GM08714 (cell line): Measurements from ENCODE around the gene ZNF80.

ENCODE experiments used
- H3K4me3 ChIP-seq: fragments of 200-500 bp; sonication (Bioruptor generic); 2 replicates; pipeline ENCODE4 v1.5.1; 2014; ENCODE audit warnings: mild to moderate bottlenecking, low read length, inconsistent platforms
- ZNF274 ChIP-seq: IDR thresholded peaks from 2 replicates; pipeline ENCODE4 v1.6.1; 2012; ENCODE audit warnings: mild to moderate bottlenecking, low read depth, low read length

The ZNF80 gene

DNA sequence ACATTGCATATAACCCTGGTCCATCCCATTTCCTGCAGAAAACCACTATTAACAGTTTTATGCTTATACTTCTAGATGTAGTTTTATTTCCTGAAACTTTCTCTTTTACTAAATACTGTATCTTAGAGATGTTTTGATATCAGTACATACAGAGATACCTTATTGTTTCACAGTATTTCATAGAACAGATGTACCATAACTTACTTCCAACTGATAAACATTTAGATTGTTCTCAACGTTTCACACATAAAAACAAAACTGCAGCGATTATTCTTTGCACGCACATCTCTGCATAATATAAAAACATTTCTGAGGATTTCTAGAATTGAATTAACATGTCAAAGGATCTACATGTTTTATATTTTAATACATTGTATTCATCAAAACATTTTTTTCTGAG lies 2.6 kb downstream of the ZNF80 start:
- no peak overlapping the region for H3K4me3 ChIP-seq
- TF ChIP-seq ZNF274, result no peak

DNA sequence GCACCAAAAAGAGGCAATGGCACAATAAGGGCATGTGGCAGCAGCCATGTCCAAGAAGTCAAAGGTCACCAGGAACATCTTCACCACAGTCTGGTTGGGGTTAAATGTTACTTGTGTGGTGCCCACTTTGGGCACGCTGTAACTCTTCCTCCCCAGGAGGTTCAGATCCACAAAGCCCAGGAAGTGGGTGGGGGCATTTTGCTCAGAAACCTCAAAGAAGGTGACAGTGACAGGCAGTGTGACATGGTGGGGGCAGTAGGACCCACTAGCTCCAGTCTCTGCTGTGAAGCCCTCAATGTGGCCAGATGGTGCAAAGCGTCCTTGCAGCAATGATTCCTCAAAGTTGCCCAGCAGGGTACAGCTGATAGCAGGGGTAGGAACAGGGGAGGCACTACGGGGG lies 5.8 kb downstream of the ZNF80 start:
- TF ChIP-seq ZNF274, result no peak

GRCh38 chr3:114227076-114227475 lies 10.3 kb downstream of the ZNF80 start:
- H3K4me3 ChIP-seq, result no peak overlapping the region
- TF ChIP-seq ZNF274, result no peak

More for the DNA sequence above, 5.8 kb downstream of the ZNF80 start:
- H3K4me3 ChIP-seq, result no peak overlapping the region

DNA sequence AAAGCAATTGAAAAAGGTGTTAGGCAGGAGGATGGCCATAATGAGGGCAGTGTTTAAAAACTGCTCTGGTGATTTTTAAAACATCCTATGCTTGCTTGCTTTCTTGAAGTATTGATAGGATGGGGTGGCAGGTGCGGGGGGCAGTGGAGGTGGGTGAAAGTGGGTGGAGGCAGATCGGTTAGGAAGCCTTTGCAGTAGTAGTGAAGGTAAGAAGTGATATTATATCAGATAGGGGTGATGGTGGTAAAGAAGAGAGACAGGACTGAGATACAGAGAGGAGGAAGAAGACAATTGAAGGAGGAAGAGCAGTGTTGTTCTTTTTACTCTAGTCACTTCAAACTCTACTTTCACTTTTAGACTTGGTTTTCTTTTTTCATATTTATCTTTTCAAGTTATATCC lies 11.1 kb downstream of the ZNF80 start:
- no peak overlapping the region for H3K4me3 ChIP-seq
- TF ChIP-seq ZNF274, result no peak

DNA sequence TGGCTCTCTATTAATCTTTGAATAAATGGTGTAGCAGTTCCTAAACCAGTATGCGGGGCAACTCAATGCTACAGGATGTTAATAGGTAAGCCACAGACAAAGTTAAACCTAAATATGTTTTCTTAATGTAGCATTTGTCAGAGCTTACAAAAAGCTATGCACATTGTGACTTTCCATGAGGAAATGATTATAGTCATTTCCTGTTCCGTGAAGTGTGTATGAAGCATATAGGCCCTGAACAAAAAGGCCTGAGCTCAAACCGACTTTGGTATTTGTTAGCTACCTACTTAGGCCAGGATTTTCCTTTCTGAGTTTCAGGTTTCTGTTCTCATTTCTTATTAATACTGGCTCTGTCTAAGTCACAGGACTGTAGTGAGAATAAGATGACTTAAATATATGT lies 14.2 kb downstream of the ZNF80 start:
- H3K4me3 ChIP-seq, result no peak overlapping the region
- no peak for TF ChIP-seq ZNF274

GRCh38 chr3:114221881-114222264 lies 15.5 kb downstream of the ZNF80 start:
- TF ChIP-seq ZNF274, result no peak
- no peak overlapping the region for H3K4me3 ChIP-seq

- no peak overlapping the region for H3K4me3 ChIP-seq
- TF ChIP-seq ZNF274, result no peak
Measured at GRCh38 chr3:114221165-114221880, 16.1 kb downstream of the ZNF80 start.

DNA sequence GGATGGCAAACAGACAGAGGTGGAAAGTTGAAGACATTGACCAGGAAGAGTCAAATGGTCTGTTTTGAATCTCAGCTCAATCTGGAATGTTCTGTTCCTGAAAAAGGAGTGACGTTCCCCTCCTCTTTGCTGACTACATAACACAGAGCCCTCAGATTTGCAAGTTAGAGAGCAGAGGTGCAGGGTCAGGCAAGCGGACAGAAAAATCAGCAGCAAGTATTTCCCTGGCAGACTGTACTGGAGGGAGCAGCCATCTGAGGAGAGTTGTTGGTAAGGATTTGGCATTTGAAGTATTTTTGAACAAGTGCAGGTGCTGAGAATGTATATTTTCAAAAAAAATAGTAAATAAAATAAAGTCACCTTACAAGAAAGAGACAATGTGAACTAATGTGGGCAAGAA lies 17.6 kb downstream of the ZNF80 start:
- TF ChIP-seq ZNF274, result no peak
- no peak overlapping the region for H3K4me3 ChIP-seq

DNA sequence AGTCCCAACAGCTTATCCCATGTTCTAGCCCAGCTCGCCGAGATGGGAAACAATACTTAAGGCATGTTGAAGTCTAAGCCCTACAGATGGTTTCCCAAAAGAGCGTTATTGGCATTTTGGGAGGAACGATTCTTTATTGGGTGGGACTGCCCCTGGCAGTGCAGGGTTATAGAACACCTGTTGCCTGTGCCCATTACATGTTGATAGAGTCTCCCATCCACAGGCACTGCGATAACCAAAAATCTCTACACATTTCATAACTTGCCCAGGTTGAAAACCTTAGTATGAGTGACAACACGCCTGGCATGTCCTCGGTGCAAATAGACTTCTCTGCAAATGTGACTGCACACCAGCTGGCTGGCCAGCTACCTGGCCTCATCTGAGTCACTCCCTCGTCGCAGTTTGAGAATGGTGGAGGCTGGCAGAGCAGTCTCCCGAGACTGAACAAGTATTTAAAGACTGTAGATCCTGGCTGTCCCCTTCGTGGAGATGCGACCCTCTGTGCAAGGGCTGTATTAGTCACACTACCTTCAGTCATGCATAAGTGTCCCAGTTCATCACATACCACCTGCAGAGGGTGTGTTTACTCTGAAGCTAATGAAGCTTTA lies 18.7 kb downstream of the ZNF80 start:
- no peak overlapping the region for H3K4me3 ChIP-seq
- no peak for TF ChIP-seq ZNF274

DNA sequence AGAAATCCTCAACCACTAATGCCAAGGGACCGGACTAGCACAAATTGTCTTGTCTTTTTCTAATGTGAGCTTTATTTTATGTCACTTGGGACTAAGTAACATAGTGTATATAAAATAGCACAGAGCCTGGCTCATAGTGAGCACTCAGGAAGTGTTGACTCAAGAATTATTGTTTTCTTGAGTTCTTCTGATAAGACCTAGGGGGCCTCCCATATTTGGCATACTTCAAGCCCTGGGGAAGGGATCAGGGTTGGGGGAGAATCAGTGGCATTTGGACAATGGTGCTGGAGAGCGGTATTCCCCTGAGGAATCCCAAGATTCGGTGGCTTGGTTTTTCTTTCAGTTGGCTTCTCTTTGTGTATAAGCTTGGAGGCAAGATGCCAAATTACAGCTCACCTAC lies 19.4 kb downstream of the ZNF80 start:
- TF ChIP-seq ZNF274, result no peak
- H3K4me3 ChIP-seq, result no peak overlapping the region

DNA sequence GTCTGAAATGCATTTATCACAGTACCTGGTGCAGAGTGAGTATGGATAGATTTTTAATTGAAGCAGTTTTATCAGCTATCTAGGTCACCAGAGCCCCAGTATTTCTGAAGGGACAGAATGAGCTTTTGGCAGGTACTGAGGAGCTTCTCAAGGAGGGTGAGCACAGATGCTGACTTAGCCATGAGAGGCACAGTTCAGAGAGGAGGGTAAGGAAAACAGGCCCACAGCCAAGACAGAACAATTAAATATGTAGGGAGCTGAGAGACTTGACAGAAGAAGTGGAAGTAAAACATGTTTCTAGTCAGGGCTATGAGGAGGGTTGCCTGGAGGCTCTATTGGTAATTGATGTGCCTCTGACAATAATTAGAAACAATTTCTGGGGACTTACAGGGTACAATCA lies 20.1 kb downstream of the ZNF80 start:
- no peak overlapping the region for H3K4me3 ChIP-seq
- TF ChIP-seq ZNF274, result no peak

DNA sequence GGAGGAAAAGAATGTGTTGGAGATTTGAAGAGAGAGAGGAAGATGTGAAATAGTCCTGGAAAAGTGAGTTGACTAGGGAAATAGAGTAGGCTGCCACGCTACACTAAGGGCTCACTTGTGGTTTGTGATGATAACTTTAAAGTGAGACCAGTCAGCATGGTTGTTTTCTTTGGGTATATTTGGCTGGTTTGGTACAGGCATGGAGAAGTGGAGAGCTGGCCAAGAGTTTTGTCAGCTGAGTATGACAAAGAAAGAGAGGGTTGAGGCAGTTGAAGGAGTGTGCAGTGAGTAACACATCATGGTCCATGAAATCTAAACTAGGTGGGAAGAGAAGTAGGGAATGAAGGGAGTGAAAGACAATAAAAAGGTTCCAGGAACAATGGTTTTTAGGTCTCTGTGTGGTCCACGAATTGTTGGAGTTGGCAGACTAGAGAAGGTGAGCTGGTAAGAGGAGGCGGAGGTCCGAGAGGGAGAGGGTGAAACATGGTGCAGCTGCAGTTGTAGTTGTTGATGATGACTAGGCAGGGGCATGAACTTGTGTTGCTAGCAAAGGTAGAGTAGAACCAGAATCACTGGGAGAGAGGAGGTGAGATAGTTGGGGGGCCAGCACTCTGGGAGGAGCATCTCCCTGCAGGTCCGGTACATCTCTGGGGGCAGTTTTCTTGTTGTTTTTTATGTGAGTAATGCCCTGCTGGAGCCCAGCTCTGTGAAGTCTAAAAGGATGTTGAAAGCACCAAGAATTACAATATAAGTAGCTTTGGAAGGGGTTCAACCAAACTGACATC lies 21.0 kb downstream of the ZNF80 start:
- H3K4me3 ChIP-seq, result no peak overlapping the region
- no peak for TF ChIP-seq ZNF274

DNA sequence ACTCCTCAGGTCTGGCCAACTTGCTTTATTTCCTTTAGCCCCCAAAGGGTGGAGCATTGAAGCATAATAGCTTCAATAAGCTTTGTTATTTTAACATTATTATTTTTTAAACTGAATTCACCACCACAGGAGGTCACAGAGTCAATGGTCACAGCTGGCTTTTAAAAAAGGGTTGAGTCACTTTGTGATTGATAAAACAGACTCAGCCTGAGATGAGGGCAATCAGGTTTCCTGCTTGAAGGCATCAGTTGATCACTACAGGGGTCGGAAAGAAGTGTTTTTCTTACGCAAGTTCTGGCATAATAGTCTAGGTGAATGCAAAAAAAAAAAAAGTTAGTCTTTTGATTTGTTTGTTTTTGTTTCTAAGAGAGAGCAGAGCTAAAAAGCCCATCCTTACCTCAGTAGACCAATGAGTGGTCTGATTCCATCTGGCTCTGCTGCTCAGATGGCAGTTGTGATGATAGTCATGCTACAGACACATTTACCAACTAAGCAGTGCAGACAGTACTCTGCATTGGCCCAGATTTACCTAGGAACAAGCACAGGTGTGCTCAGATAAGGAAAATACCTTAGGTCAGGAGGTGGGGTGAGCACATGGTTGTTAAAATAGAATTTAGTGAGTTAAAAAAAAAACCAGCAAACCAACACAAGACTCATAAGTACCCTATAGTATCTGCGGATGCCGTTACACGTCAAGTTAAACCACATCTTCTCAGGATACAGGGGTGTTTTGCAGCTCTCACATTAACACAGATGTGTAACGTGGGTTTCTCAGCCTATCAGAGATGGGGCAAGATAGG lies 22.6 kb downstream of the ZNF80 start:
- peak overlapping the region; percentile 63; the same call in 1 of the 2 replicates for H3K4me3 ChIP-seq
- no peak for TF ChIP-seq ZNF274

- TF ChIP-seq ZNF274, result no peak
- H3K4me3 ChIP-seq, result peak overlapping the region; percentile 63; the same call in 1 of the 2 replicates
Measured at GRCh38 chr3:114213627-114214541, 23.5 kb downstream of the ZNF80 start.
